GM21423 (cell line): ENCODE measurements around the gene KRT38.
"Not testable (repeated sequence)": the region's sequence is repeated elsewhere in the genome, so short reads cannot be mapped to it uniquely, and the experiment has no call there.

Experiments
- ATAC-seq: cut with Tn5 transposase; IDR thresholded peaks from one replicate; pipeline ENCODE4 v1.9.1; 2021; ENCODE audit warnings: mild to moderate bottlenecking, moderate library complexity; ENCODE audit not compliant: unreplicated experiment

KRT38 gene

DNA sequence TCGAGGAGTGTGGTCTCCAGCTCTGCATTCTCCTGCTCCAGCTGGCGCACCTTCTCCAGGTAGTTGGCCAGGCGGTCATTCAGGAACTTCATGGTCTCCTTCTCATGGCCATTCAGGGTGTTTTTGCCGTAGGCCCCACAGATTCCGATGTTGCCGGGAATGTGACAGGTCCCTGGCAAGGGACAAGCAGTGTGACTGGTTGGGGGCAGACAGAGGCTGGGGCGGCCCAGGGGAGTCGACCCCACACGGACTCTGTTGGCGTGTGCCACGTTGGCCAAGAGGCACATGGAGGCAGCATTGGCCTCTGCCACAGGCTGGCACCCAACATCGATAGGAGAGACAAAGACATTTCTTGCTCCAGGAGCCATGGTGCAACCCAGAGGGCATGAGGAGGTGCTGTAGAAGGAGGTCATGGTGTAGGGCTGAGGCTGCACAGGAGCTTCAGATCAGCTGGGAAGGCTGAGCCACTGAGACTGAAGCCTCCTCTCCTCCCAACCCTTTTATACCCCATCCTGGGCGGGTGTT is 16.6 kb downstream of the KRT38 start, which contains the start of gene KRT37:
Gene KRT37, minus strand, starts transcription at position 475 of the 525 bp plus-strand sequence. Its CDS starts 62 bp downstream, at position 413.
- ATAC-seq, result no peak

- ATAC-seq, result not testable (repeated sequence)
Measured at GRCh38 chr17:41422586-41422985, 18.2 kb downstream of the KRT38 start.

DNA sequence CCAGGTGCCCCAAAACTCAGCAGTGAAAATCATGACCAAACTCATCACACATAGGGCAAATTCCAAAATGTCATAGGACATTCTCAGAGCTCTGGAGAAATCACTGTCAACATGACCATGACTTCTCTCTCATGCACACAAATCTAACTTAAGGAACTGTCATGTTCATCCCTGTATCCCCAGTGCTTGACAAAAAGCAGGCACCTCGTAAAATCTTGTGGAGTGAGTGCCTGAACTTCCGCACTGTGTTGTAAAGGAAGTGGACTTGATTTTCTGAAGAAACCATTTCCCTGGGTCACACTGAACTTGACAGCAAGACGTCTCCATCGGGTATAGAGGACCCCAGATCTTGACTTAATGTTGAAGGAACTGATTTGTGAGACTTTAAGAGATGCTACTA is 19.2 kb downstream of the KRT38 start:
- no peak for ATAC-seq

DNA sequence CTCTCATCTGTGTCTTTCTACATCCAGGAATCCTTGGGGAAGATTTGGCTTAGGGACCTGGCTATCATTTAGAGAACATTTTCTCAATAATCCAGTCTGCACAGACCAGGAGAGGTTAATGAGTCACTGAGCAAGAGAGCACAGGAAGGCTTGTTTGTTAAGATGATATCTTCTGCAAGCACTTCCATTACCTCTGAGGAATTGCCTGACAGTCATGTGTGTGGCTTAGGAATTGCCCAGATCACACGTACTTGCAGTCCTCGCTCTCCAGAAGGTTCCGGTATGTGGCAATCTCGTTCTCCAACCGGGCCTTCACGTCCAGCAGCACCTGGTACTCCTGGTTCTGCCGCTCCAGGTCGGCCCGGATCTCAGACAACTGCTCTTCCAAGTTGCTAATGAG is 19.7 kb downstream of the KRT38 start:
- no peak for ATAC-seq

GRCh38 chr17:41420134-41420533 is 20.6 kb downstream of the KRT38 start:
- no peak for ATAC-seq

GRCh38 chr17:41419716-41420115 is 21.1 kb downstream of the KRT38 start:
- no peak for ATAC-seq

DNA sequence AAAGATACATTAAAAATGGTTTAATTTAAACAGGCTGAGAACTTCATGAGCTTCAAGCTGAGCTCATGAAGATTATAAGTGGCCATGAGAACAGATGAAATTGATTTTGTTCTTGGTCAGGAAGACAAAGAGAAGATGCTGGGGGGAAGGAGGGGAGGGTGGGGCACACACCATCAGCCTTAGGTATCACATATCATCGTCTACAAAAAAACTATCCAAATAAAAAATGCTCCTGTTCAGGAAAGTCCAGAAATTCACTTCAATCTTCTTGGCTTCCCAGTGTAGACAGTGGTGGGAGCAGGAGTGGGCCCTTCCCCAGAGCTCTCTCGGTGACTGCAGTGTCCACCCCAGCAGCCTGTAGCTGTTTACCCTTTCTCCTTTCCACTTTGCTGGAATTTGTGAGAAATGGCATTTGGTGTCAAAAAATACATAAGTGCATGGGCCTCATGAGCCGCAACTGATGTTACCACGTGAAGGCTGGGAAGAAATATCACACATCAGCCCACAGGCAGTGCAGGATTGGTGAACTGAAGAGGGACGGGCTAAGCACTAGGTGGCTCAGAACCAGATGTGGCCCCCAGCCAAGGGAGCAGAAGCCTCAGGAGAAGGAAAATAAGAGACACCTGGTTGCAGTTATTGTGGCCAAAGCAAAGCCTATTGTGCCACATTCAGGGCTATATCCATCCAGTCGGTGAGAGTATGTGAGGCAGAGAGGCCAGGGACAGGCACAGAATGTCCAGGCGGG is 22.5 kb downstream of the KRT38 start:
- no peak for ATAC-seq

GRCh38 chr17:41417576-41418015 is 23.2 kb downstream of the KRT38 start:
- no peak for ATAC-seq

DNA sequence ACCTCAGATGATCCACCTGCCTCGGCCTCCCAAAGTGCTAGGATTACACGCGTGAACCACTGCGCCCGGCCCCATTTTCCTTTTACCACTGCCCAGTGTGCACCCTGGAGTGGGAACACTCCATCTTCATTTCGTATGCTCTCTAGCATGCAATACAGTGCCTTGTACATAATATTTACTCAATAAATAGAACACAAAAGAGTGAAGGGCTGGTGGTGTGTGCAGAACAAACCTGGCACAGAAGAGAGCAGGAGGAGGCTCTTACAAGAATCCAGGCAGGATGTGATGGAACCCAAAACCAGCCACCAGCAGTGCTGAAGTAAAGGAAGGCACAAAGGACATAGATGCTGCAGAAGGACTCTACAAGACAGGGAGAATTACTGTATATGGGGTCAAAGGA is 23.7 kb downstream of the KRT38 start:
- no peak for ATAC-seq

DNA sequence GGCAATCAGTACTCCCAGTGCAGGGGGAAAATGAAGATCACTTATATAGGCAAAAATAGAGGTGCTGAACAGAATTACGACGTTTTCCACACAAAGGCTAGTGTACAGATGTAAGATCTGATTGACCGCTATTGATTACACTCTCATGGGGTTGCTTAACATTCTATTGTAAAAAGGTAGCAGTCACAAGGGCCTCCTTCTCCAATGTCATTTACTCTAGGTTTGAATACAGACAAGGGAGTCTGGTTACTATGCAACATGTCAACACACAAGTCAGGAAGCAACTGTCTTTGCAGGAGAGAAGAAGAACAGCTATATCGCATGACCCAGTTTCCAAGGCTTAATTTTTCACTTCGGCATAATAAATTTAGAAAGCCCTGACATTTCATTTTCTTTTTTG is 24.3 kb downstream of the KRT38 start:
- ATAC-seq, result no peak

GRCh38 chr17:41415833-41416335 is 24.9 kb downstream of the KRT38 start:
- ATAC-seq, result no peak

- ATAC-seq, result no peak
Measured at GRCh38 chr17:41415411-41415810, 25.4 kb downstream of the KRT38 start.

- no peak for ATAC-seq
Measured at GRCh38 chr17:41413982-41414381, 26.8 kb downstream of the KRT38 start.

DNA sequence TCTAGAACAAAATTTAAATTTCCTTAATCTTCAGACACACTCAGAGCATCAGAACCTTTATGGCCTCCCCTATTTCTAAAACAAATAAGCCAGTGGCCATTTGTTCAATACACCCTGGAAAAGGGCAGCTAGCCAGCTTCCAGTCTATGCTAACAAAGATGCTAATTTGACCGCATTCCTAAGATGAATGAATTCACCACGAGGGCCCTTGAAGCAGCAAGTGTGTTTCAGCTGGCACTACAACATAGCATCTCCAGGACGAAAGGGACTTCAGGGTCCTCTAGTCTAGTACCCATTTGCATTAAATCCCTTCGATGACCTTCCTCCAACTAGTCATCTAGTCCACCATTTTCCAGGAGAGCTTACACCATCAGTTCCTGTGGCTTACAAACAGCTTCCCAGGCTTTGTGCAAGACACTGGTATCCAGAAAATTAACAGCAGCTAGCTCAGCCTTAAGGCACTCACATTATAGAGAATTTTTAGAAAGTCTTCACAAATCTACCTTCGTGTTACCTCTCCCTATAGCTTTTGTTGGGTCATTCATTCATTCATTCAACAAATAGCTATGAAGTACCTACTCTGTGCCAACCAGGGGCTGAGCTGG is 27.3 kb downstream of the KRT38 start:
- no peak for ATAC-seq

GRCh38 chr17:41411072-41411840 is 29.5 kb downstream of the KRT38 start:
- ATAC-seq, result no peak

GRCh38 chr17:41407226-41407625 is 33.6 kb downstream of the KRT38 start:
- no peak for ATAC-seq

- ATAC-seq, result no peak
Measured at GRCh38 chr17:41406205-41406604, 34.6 kb downstream of the KRT38 start.

GRCh38 chr17:41404024-41404671 is 36.6 kb downstream of the KRT38 start:
- no peak for ATAC-seq

GRCh38 chr17:41403404-41404023 is 37.3 kb downstream of the KRT38 start:
- no peak for ATAC-seq

DNA sequence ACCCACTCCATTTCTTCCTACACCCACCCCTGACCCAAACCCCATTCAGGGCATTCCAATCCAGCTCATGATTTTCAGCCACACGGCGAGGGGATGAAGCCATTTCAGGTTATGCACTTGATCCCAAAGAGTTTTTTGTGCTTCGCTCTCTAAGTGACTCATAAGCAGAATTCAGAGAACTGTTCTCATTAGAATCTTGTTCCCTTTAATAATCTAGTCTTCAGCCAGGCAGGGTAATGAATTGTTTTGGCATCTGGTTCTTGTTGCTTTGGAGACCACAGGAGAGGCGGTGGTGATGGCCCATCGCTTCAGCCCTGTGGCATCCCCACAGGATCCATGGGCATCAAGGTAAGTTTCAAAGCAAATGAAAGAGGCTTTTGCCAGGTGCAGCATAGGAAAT is 38.6 kb downstream of the KRT38 start:
- ATAC-seq, result no peak
